Measurements from ENCODE around the gene CAMK1D. TPM values are rescaled to one million over a fixed set of nuclear protein-coding genes. Genes with fewer than 3 reads are reported as not detected.

CAMK1D gene
- total RNA-seq, 1 experiment from 2014 or later: 6.0 TPM

- H3K79me2 ChIP-seq (ENCODE audit: low read depth): peaks cover 7% of the 10 kb centered on the region; the same call in 1 of the 2 replicates
- ChIA-PET POLR2A (ENCODE audit: unreplicated experiment) (no interaction called here), CTCF (no interaction called here)
- no TSS peak for BruUV-seq (replicated peaks)
- no peaks in the 10 kb centered on the region for H3K27me3 ChIP-seq (ENCODE audit: insufficient read depth, low read depth)
- no peaks in the 10 kb centered on the region for H3K36me3 ChIP-seq (ENCODE audit: low read depth)
- H3K4me1 ChIP-seq (replicated peaks; ENCODE audit: insufficient read depth): no peaks in the 10 kb centered on the region
- H3K4me3 ChIP-seq: no peak overlapping the region
- no peaks in the 10 kb centered on the region for H4K20me1 ChIP-seq (ENCODE audit: insufficient read depth)
- no peak for DNase-seq
- H3F3A ChIP-seq (ENCODE audit: insufficient read depth, low read depth): no peaks in the 10 kb centered on the region
- TF ChIP-seq EZH2 (IDR thresholded peaks at IDR 0.05; ENCODE audit: low read depth): no peak
- no peak for TF ChIP-seq CTCF (conservative IDR thresholded peaks at IDR 0.05)
- H3K4me2 ChIP-seq: no peak overlapping the region
- no peak overlapping the region for H3K27ac ChIP-seq
- H3K9me2 ChIP-seq (ENCODE audit: insufficient read depth): no peaks in the 10 kb centered on the region
- intact Hi-C loops (cut with micrococcal nuclease; ENCODE audit: unreplicated experiment): no loop called here
- no peaks in the 10 kb centered on the region for H3K9me3 ChIP-seq (ENCODE audit: insufficient read depth, low read depth)
- H2AFZ ChIP-seq: no peak overlapping the region
These were observed 35.6 kb downstream of the CAMK1D start for GRCh38 chr10:12384906-12385305.

- no peaks in the 10 kb centered on the region for H3K36me3 ChIP-seq (ENCODE audit: low read depth)
- intact Hi-C loops (cut with micrococcal nuclease; ENCODE audit: unreplicated experiment): no loop called here
- H3K9me2 ChIP-seq (ENCODE audit: insufficient read depth): no peaks in the 10 kb centered on the region
- H4K20me1 ChIP-seq (ENCODE audit: insufficient read depth): no peaks in the 10 kb centered on the region
- peaks cover 7% of the 10 kb centered on the region; the same call in 1 of the 2 replicates for H3K79me2 ChIP-seq (ENCODE audit: low read depth)
- no peak overlapping the region for H3K27ac ChIP-seq
- no peaks in the 10 kb centered on the region for H3K4me1 ChIP-seq (replicated peaks; ENCODE audit: insufficient read depth)
- no peak for DNase-seq
- no peaks in the 10 kb centered on the region for H3K27me3 ChIP-seq (ENCODE audit: insufficient read depth, low read depth)
- H3K4me2 ChIP-seq: no peak overlapping the region
- ChIA-PET CTCF (interaction anchor here (0.6 kb wide), 1 partner anchor 331 kb away, joined by 3 read pairs; no protein-coding TSS in a partner anchor), POLR2A (ENCODE audit: unreplicated experiment) (no interaction called here)
- no peaks in the 10 kb centered on the region for H3K9me3 ChIP-seq (ENCODE audit: insufficient read depth, low read depth)
- no peak overlapping the region for H3K4me3 ChIP-seq
- no peaks in the 10 kb centered on the region for H3F3A ChIP-seq (ENCODE audit: insufficient read depth, low read depth)
- TF ChIP-seq EZH2 (IDR thresholded peaks at IDR 0.05; ENCODE audit: low read depth) (no peak), CTCF (conservative IDR thresholded peaks at IDR 0.05) (no peak)
- no TSS peak for BruUV-seq (replicated peaks)
- H2AFZ ChIP-seq: no peak overlapping the region
These were observed 38.3 kb downstream of the CAMK1D start for GRCh38 chr10:12387561-12388210.

- Histone ChIP-seq H2AFZ (no peak overlapping the region), H3K4me2 (no peak overlapping the region), H3K27me3 (ENCODE audit: insufficient read depth, low read depth) (no peaks in the 10 kb centered on the region), H3K79me2 (ENCODE audit: low read depth) (peaks cover 7% of the 10 kb centered on the region; the same call in 1 of the 2 replicates), H3K9me3 (ENCODE audit: insufficient read depth, low read depth) (no peaks in the 10 kb centered on the region), H3F3A (ENCODE audit: insufficient read depth, low read depth) (no peaks in the 10 kb centered on the region), H3K4me1 (replicated peaks; ENCODE audit: insufficient read depth) (no peaks in the 10 kb centered on the region), H3K36me3 (ENCODE audit: low read depth) (no peaks in the 10 kb centered on the region), H3K27ac (no peak overlapping the region), H3K4me3 (no peak overlapping the region), H3K9me2 (ENCODE audit: insufficient read depth) (no peaks in the 10 kb centered on the region), H4K20me1 (ENCODE audit: insufficient read depth) (no peaks in the 10 kb centered on the region)
- ChIA-PET CTCF (no interaction called here), POLR2A (ENCODE audit: unreplicated experiment) (no interaction called here)
- BruUV-seq (replicated peaks): no TSS peak
- TF ChIP-seq CTCF (conservative IDR thresholded peaks at IDR 0.05): no peak
- TF ChIP-seq EZH2 (IDR thresholded peaks at IDR 0.05; ENCODE audit: low read depth): no peak
- DNase-seq: no peak
- intact Hi-C loops (cut with micrococcal nuclease; ENCODE audit: unreplicated experiment): no loop called here
These were observed 39.3 kb downstream of the CAMK1D start for GRCh38 chr10:12388671-12389070.

Data from PC-9 (cell line).